ENCODE measurements around the gene POLE2.
"Not testable (repeated sequence)": the region's sequence is repeated elsewhere in the genome, so short reads cannot be mapped to it uniquely, and the experiment has no call there.

Gene POLE2

GRCh38 chr14:49659526-49660455, 28.2 kb downstream of the POLE2 start:
- no peak for TF ChIP-seq CTCF (IDR thresholded peaks at IDR 0.05; ENCODE audit: unreplicated experiment in 3 of 3)
- Mint-ChIP-seq H3K36me3 (ENCODE audit: low read depth) (peaks cover 3% of the 10 kb centered on the region), H3K27me3 (ENCODE audit: low read depth) (no peaks in the 10 kb centered on the region), H3K9me3 (no peaks in the 10 kb centered on the region), H3K27ac (no peak overlapping the region), H3K4me3 (no peak overlapping the region), H3K4me1 (no peaks in the 10 kb centered on the region)

GRCh38 chr14:49657500-49657899, 30.5 kb downstream of the POLE2 start:
- not testable (repeated sequence) for H3K27ac Mint-ChIP-seq; H3K4me1 Mint-ChIP-seq; H3K27me3 Mint-ChIP-seq (ENCODE audit: low read depth); H3K9me3 Mint-ChIP-seq; H3K36me3 Mint-ChIP-seq (ENCODE audit: low read depth); H3K4me3 Mint-ChIP-seq

GRCh38 chr14:49654511-49654910, 33.5 kb downstream of the POLE2 start:
- TF ChIP-seq CTCF (IDR thresholded peaks at IDR 0.05; ENCODE audit: unreplicated experiment in 3 of 3), result no peak
- H3K36me3 Mint-ChIP-seq (ENCODE audit: low read depth), result peaks cover 16% of the 10 kb centered on the region
- no peak overlapping the region for H3K27ac Mint-ChIP-seq
- H3K4me1 Mint-ChIP-seq, result no peaks in the 10 kb centered on the region
- H3K27me3 Mint-ChIP-seq (ENCODE audit: low read depth), result no peaks in the 10 kb centered on the region
- no peaks in the 10 kb centered on the region for H3K9me3 Mint-ChIP-seq
- no peak overlapping the region for H3K4me3 Mint-ChIP-seq

GRCh38 chr14:49653508-49653907, 34.5 kb downstream of the POLE2 start:
- no peak overlapping the region for H3K4me3 Mint-ChIP-seq
- no peaks in the 10 kb centered on the region for H3K27me3 Mint-ChIP-seq (ENCODE audit: low read depth)
- no peak for TF ChIP-seq CTCF (IDR thresholded peaks at IDR 0.05; ENCODE audit: unreplicated experiment in 3 of 3)
- no peaks in the 10 kb centered on the region for H3K9me3 Mint-ChIP-seq
- peaks cover 16% of the 10 kb centered on the region for H3K36me3 Mint-ChIP-seq (ENCODE audit: low read depth)
- H3K4me1 Mint-ChIP-seq, result no peaks in the 10 kb centered on the region
- no peak overlapping the region for H3K27ac Mint-ChIP-seq

- Mint-ChIP-seq H3K27ac (peak overlapping the region in 2 of 3 experiments; percentile 1 to 25), H3K36me3 (ENCODE audit: low read depth) (peaks cover 19% of the 10 kb centered on the region), H3K9me3 (no peaks in the 10 kb centered on the region), H3K27me3 (ENCODE audit: low read depth) (no peaks in the 10 kb centered on the region), H3K4me3 (no peak overlapping the region), H3K4me1 (peaks cover 23% of the 10 kb centered on the region)
- TF ChIP-seq CTCF (IDR thresholded peaks at IDR 0.05; ENCODE audit: unreplicated experiment in 3 of 3), result no peak
Observed at GRCh38 chr14:49642163-49642562, 45.9 kb downstream of the POLE2 start.

- Mint-ChIP-seq H3K27me3 (ENCODE audit: low read depth) (no peaks in the 10 kb centered on the region), H3K4me3 (no peak overlapping the region), H3K9me3 (no peaks in the 10 kb centered on the region), H3K27ac (peak overlapping the region in 2 of 3 experiments; percentile 1 to 25), H3K36me3 (ENCODE audit: low read depth) (peaks cover 19% of the 10 kb centered on the region), H3K4me1 (peaks cover 27% of the 10 kb centered on the region)
- TF ChIP-seq CTCF (IDR thresholded peaks at IDR 0.05; ENCODE audit: unreplicated experiment in 3 of 3), result no peak
Observed at GRCh38 chr14:49641697-49642129, 46.3 kb downstream of the POLE2 start.
